NCI-H345 (cell line): Measurements from ENCODE around the gene DHRS1.

ENCODE experiments used
- DNase-seq: peaks from one replicate; lab custom pipeline; 2025; lab: John Stamatoyannopoulos, UW

The DHRS1 gene

DNA sequence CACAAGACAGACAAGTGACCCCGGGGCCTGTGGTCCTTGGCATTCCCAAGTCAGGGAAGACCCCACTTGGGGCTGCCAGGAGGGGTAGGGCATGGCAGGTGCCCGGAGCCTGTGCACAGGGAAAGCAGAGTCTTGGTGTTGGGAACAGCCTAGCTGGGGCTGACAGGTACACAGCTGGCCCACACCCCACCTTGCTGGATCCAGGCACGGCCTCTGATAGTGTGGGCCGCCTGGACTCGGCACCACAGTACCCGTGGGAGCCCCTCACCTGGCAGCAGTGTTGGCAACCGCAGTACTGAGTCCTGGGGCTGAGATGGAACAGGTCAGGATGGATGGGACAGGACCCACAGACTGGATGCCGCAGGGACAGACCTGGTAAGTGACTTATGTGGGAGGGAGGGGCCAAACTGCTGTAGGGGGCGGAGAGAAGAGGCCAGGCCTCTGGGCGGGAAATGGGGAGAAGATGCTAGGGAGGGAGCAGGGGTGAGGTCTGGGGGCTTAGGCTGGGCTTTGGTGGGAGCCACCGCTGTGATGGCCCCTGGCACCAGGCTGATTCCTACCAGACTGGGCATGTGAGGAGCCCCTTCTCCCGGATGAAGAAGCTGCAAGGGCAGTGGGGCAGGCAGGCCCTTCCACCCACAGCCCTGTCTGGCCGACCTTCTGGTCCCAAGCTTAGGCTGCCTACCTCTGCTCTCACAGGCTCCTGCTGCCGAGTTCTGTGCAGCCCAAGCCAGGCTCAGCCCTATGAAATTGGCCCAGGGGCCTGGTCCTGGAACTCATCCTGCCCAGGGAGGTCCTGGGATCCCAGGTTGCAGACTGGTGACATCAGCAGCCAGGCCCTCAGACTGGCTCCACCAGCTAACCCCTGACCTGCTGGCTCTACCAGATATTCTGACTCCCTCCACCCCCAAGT, 36.5 kb downstream of the DHRS1 start, which contains the start of gene TGM1:
TGM1 (minus strand) TSS at position 357 of the 913 bp plus-strand sequence. CDS start 825 bp downstream, outside the sequence.
- no peak for DNase-seq

DNA sequence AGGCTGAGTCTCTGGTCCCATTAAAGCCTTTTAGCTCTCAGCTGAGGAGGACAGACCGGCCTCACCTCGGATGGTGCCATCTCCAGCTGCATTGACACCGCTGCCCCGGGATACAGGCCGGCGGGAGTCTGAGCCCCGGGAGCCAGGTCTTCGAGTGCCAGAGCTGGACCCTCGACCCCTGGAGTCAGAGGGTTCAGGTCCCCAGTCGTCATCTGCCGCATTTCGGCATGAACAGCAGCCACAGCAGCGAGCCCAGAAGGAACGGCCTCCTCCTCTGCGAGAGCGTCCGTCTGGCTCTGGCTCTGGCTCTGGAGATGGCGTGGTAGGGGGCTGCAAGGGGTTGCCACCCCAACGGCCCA, 37.6 kb downstream of the DHRS1 start:
- DNase-seq, result no peak

DNA sequence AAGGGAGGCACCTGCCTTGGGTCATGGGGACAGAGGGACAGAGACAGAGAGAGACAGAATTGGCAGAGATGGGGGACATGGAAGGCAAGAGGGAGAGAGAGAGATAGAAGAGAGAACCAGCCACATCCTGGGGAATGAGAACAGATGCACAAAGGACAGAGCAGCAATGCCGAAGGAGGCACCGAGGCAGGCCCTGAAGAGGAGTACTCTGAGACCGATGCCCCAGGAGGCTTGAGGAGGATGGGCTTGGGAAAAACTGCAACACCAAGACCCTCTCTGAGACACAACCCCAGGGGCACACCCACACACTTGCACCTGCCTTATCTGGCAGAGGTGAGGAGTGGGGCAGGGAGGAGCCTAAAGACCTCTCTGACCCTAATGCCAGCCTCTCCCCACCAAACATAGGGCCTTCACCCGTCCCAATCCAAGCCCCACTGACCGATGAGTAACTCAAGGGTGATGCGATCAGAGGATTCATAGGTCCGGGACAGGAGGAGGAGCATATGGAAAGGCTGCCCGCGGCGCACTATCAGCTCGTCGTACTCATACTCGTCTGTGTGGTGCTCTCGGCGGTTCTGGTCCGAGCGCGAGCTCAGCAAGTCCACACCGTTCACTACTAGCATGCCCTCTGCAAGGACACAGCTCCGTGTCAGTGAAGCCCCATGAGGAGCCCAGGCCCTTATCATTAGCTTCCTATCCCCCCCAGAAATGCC, 38.2 kb downstream of the DHRS1 start:
- no peak for DNase-seq

DNA sequence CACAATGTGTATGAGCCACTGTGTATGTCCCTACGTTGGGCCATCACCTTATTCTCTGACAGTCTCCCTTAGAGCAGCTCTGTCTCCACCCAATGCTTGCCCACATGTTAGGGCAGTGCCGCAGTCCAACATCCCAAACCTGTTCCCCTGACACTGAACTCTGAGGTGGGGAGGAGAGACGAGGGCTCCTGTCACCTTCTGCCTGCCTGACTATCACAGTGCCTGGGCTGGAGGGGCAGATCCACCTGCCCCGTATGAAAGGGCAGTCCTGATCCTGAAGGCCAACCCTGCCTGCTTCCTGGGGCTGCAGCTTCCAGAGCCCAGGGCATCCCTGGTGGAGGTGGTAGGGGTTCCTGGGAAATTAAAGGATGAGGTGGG, 38.8 kb downstream of the DHRS1 start:
- no peak for DNase-seq

DNA sequence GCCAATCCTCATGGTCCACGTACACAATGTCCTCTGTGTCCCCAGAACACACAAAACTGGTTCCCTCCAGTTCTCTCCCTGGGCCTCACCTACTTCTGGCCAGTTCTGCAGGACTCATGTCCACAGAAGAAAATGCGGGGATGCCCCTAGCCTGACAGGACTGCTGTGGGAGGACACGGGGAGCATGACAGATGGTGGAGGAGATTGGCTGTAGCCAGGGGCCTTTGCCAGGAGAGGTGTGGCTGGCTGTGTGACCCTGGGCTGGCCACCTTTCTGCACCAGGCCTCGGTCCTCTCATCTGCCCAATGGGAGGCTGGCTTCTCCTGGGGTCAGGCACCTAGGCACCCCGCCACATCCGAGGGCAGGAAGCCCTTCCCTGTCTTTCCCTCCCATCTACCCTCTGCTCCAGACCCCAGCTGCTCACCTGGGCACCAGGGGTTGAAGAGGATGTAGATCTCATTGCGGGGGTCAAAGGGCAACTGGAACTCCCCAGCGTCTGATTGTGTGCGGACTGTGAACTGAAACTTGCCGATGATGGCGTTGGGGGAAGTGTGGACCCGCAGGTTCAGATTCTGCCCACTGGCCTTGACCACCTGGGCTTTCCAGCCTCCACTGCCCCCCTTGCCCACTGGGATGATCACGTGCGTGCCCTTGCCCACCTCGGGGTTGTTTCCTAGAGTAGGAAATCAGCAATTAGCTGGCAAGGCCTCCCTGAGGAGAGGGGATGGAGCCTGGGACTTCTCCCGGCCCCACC, 39.4 kb downstream of the DHRS1 start:
- no peak for DNase-seq

GRCh38 chr14:24259282-24260025, 40.1 kb downstream of the DHRS1 start:
- no peak for DNase-seq

- DNase-seq, result no peak
Observed at GRCh38 chr14:24258548-24259265, 40.9 kb downstream of the DHRS1 start.

DNA sequence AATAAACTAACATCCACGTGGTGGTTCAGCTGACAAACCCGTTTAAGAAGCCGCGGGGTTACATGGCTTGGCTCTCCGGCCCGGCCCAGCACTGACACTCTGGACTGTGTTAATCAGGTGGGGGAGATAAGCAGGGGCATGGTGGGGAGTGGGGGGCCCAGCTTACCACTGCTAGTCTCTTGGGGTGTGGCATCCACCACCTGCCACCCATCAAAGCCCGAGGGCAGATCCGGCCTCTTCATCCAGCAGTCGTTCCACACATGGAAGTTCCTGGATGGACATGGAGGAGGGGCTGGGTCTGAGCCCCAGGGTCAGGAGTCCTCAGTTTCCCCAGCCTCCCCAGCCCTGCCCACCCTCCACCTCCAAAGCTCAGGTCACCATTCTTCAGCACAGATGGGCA, 41.5 kb downstream of the DHRS1 start:
- DNase-seq, result no peak

DNA sequence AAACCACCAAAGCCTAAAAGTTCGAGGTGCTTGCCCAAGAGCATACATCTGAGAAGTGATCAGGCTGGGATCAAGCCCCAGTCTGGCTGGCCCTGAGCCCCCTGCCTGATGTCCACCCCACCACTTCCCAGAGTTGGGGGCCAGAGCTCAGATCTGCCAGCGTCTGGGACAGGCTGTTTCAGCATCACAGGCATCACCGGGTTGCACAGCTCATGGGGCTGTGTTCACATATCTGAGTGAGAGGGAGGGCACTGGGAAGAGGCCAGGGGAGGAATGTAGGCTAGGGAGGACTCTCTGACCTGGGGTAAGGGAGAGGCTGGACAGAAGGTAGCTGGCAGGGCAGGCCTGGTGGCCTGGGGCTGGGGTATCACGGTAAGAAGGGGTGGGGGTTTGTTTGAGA, 42.6 kb downstream of the DHRS1 start:
- no peak for DNase-seq

GRCh38 chr14:24255931-24256711, 43.5 kb downstream of the DHRS1 start:
- no peak for DNase-seq

- no peak for DNase-seq
Observed at GRCh38 chr14:24255438-24255837, 44.1 kb downstream of the DHRS1 start.

DNA sequence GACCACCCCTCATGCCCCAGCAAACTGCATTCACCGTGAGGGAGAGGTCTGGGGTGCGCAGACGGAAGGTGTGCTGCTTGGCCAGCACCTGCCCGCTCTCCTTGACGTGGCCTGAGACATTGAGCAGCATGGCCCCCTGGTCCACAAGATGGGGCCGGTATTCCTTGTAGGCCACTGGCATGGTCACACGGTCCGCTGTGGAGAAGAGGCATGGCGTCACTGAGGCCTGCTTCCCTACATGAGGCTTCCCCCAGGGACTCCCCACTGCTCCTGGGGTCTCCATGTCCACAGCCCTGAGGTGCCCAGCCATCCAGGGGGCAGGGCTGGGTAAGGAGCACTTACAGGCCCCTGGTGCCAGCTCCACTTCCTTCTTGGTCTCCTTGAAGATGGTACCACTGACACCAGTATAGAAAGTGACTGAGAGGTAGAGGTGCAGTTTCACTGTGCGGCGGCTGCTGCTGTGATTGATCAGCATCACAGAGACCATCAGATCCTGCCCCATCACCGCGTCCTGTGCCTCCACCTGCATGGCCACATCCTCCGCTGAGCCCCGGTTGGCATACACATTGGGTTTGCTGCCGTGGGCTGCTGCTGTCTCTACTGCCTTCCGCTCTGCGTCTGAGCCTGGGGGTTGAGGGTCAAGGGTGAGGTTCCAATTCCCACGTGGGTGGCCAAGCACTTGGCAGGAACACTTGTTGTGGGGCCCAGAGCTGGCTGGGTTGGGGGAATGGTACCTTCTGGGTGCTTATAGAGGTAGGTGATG, 44.8 kb downstream of the DHRS1 start:
- DNase-seq, result no peak

DNA sequence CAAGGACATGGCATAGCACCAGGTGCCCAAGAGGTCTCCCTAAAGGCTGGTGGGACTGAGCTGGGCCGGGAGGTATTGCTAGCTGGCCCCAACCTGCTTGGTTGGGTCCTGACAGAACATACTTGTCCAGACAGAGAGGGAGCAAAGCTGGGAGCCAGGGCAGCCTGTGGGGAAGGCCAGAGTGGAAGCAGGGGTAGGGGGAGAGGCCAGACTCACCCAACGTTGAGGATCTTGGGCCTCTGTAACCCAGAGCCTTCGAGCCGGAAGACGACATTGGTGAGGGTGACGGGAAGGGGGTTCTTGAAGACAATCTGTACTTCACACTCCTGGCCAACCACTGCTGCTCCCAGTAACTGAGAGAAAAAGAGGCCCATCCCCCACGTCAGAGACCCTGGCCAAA, 45.6 kb downstream of the DHRS1 start:
- DNase-seq, result no peak

DNA sequence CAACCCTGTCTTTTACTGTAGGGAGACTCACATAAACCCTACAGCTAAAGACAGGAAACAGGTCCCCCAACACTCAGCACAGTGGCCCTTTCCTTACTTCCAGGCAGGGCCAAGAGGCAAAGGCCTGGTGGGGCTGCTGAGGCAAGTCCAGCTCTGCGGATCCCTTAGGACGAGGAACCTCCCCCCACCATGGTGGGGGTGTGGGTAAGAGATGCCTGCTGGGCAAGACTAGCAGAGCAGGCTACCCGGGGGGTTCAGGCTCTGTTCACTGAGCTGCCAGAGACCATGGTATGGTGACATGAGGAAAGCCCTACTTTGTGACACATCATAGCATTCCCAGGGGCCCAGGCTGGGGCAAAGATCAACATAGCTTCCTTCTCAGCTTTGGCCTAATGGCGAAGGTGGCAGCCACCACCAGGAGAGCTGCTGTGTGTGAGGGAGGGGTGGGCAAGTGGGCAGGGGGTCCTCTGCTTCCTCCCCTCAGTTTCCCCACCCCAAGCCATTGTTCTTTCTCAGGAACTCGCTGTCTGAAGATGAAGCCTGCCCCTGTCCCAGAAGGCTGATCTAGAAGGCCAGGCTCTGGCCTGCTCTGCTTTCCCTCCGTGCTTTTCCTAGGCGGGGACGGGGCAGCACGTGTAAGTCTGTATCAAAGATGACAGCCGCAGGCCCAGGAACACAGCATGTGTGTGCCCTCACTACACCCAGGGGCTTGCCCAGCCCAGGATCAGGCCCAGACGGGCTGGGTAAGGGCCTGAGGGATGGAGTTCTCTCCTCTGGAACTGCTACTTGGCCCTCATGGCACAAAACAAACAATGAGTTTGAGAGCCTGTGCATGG, 47.1 kb downstream of the DHRS1 start:
- no peak for DNase-seq

- DNase-seq, result no peak
Observed at GRCh38 chr14:24251880-24252288, 47.7 kb downstream of the DHRS1 start.

GRCh38 chr14:24250354-24250753, 49.2 kb downstream of the DHRS1 start:
- no peak for DNase-seq

DNA sequence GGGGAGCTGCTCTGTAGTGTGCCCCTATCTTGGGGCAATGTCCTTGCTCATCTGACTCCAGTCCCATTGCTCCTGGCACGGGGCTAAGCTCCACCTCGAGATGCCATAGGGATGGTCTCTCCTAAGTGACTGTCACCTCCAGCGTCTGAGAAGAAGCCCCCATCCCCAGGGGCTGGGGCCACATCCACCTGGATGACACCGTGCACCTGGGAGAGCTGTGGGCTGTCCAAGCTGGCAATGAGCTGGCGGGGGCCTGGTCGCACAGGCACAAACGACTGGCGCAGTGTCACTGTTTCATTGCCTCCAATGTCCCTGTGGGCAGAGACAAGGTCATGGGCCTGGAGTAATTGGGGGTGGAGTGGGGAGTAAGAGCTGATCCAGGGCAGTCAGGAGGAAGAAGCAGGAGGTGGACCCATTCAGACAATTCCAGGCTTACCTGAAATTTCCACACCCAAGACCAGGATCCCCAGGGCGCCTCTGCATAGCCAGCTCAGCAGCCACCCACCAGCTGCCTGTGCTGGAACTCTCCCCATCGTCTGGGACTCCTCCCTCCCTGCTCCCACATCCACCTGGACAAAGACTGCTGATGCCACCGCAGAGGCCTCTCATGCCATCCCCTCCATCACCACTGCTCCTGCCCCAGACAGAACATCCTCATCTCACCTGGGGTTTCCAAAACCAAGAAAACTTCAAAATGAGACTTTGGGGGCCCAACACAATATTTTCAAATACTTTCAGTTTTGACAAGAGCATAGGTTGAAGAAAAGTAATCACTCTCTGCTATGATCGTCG, 50.2 kb downstream of the DHRS1 start:
- no peak for DNase-seq

- DNase-seq, result no peak
Observed at GRCh38 chr14:24247422-24247821, 52.2 kb downstream of the DHRS1 start.
